H7 (cell line): ENCODE measurements around the gene CLPTM1L. TPM values are rescaled to one million over a fixed set of nuclear protein-coding genes. Genes with fewer than 3 reads are reported as not detected.
"Not testable (repeated sequence)": the region's sequence is repeated elsewhere in the genome, so short reads cannot be mapped to it uniquely, and the experiment has no call there.

Source experiments
- DNase-seq: peaks from one replicate; pipeline ENCODE4 v3.0.0; 2012
- H3K27me3 ChIP-seq: 2 replicates; pipeline ENCODE4 v1.6.0; 2011; ENCODE audit warnings: mild to moderate bottlenecking, low read length; ENCODE audit not compliant: control insufficient read depth, insufficient read depth
- H3K36me3 ChIP-seq: replicated peaks from 2 replicates; pipeline ENCODE4 v1.5.1; 2011; ENCODE audit warnings: low read length; ENCODE audit not compliant: control insufficient read depth, insufficient read depth
- H3K4me3 ChIP-seq: 2 replicates; pipeline ENCODE4 v1.5.1; 2011; ENCODE audit warnings: low read depth, mild to moderate bottlenecking, control low read depth, low read length, moderate library complexity; ENCODE audit not compliant: insufficient read depth
- total RNA-seq: library from RNA; depleted of rRNA; stranded (reverse); fragments of >200 nt; shearing (Covaris generic); gene quantifications from 2 replicates; pipeline ENCODE4 v1.2.3, GENCODE V29; 2014

The CLPTM1L gene
- total RNA-seq, 1 experiment from 2014 or later = 173 TPM

- Histone ChIP-seq H3K27me3 (no peaks in the 10 kb centered on the region), H3K4me3 (no peak overlapping the region), H3K36me3 (peaks cover 27% of the 10 kb centered on the region)
- DNase-seq = peak; percentile 43
Observed at GRCh38 chr5:1334831-1335539, 9.9 kb downstream of the CLPTM1L start.

GRCh38 chr5:1333986-1334385, 10.9 kb downstream of the CLPTM1L start:
- peaks cover 29% of the 10 kb centered on the region for H3K36me3 ChIP-seq
- no peak for DNase-seq

GRCh38 chr5:1333286-1333685, 11.6 kb downstream of the CLPTM1L start:
- not testable (repeated sequence) for DNase-seq, H3K4me3 ChIP-seq
- H3K36me3 ChIP-seq = peaks cover 27% of the 10 kb centered on the region

More at GRCh38 chr5:1333986-1334385, 10.9 kb downstream of the CLPTM1L start:
- Histone ChIP-seq H3K4me3 (no peak overlapping the region), H3K27me3 (no peaks in the 10 kb centered on the region)

GRCh38 chr5:1332461-1333001, 12.4 kb downstream of the CLPTM1L start:
- no peak overlapping the region for H3K4me3 ChIP-seq
- no peaks in the 10 kb centered on the region for H3K27me3 ChIP-seq
- DNase-seq = no peak
- peaks cover 25% of the 10 kb centered on the region for H3K36me3 ChIP-seq

More at GRCh38 chr5:1333286-1333685, 11.6 kb downstream of the CLPTM1L start:
- H3K27me3 ChIP-seq = not testable (repeated sequence)

GRCh38 chr5:1331861-1332405, 13.0 kb downstream of the CLPTM1L start:
- Histone ChIP-seq H3K4me3 (no peak overlapping the region), H3K27me3 (no peaks in the 10 kb centered on the region), H3K36me3 (peaks cover 20% of the 10 kb centered on the region)
- DNase-seq = no peak

GRCh38 chr5:1330847-1331831, 13.8 kb downstream of the CLPTM1L start:
- H3K4me3 ChIP-seq = no peak overlapping the region
- no peak for DNase-seq
- peaks cover 18% of the 10 kb centered on the region for H3K36me3 ChIP-seq
- H3K27me3 ChIP-seq = no peaks in the 10 kb centered on the region

GRCh38 chr5:1330146-1330846, 14.6 kb downstream of the CLPTM1L start:
- DNase-seq = no peak
- no peak overlapping the region for H3K4me3 ChIP-seq
- H3K27me3 ChIP-seq = no peaks in the 10 kb centered on the region
- H3K36me3 ChIP-seq = peaks cover 20% of the 10 kb centered on the region

- no peak overlapping the region for H3K4me3 ChIP-seq
- peaks cover 24% of the 10 kb centered on the region for H3K36me3 ChIP-seq
- no peaks in the 10 kb centered on the region for H3K27me3 ChIP-seq
- DNase-seq = no peak
Observed at GRCh38 chr5:1329111-1329579, 15.8 kb downstream of the CLPTM1L start.

- not testable (repeated sequence) for H3K4me3 ChIP-seq, H3K27me3 ChIP-seq, DNase-seq
- H3K36me3 ChIP-seq = peaks cover 20% of the 10 kb centered on the region
Observed at GRCh38 chr5:1328237-1329110, 16.4 kb downstream of the CLPTM1L start.

GRCh38 chr5:1326901-1327756, 17.8 kb downstream of the CLPTM1L start:
- H3K36me3 ChIP-seq = peaks cover 19% of the 10 kb centered on the region
- not testable (repeated sequence) for H3K4me3 ChIP-seq, H3K27me3 ChIP-seq, DNase-seq

GRCh38 chr5:1326532-1326875, 18.4 kb downstream of the CLPTM1L start:
- not testable (repeated sequence) for H3K4me3 ChIP-seq

GRCh38 chr5:1325870-1326531, 18.9 kb downstream of the CLPTM1L start:
- H3K27me3 ChIP-seq = no peaks in the 10 kb centered on the region
- no peak for DNase-seq
- H3K4me3 ChIP-seq = no peak overlapping the region
- H3K36me3 ChIP-seq = peaks cover 21% of the 10 kb centered on the region

More at GRCh38 chr5:1326532-1326875, 18.4 kb downstream of the CLPTM1L start:
- not testable (repeated sequence) for DNase-seq, H3K27me3 ChIP-seq
- H3K36me3 ChIP-seq = peaks cover 17% of the 10 kb centered on the region
